ENCODE measurements around the gene SLC35F2. TPM values are rescaled to one million over a fixed set of nuclear protein-coding genes. Genes with fewer than 3 reads are reported as not detected.
"Not testable (repeated sequence)": the region's sequence is repeated elsewhere in the genome, so short reads cannot be mapped to it uniquely, and the experiment has no call there.

SLC35F2 gene
- total and polyA plus RNA-seq, 2 donors (not counting 1 experiment from before 2014, with no cell fraction given), result 2.8 to 7.4 TPM

DNA sequence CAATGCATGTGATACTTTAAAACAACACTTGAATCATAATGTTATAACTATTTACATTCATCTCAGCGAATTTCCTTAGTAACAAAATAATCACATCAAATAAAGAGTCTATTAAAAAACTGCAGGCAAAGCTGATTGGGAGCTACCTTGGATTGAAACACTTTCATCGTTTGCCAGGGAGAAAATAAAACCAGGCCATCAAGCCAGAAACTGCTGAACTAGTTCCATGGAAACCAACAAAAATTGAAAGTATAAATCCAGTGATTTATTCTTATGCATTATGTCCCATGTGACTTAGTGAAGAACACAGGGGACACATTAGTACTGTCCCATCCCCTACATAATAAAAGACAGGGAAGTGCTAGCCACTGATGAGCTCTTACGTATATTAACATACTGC, 21.7 kb downstream of the SLC35F2 start:
- Histone ChIP-seq H4K20me1 (ENCODE audit: control insufficient read depth, extremely low read depth, insufficient read depth, low read length) (no peaks in the 10 kb centered on the region), H3K27ac (ENCODE audit: insufficient read depth, low read length) (no peak overlapping the region), H3K9me3 (ENCODE audit: control insufficient read depth, insufficient read depth, low read depth, low read length) (no peaks in the 10 kb centered on the region), H3K79me2 (ENCODE audit: control insufficient read depth, insufficient read depth, low read length) (no peaks in the 10 kb centered on the region), H3K36me3 (ENCODE audit: control insufficient read depth, insufficient read depth, low read length) (no peaks in the 10 kb centered on the region), H3K4me2 (ENCODE audit: extremely low read depth, insufficient read depth, low read length) (no peak overlapping the region), H3K4me1 (ENCODE audit: control insufficient read depth, extremely low read depth, insufficient read depth, low read length) (peaks cover 5% of the 10 kb centered on the region), H3K9ac (ENCODE audit: insufficient read depth, low read length) (no peak overlapping the region), H2AFZ (ENCODE audit: low read length) (no peak overlapping the region), H3K4me3 (replicated peaks in 1 of 4; ENCODE audit: control extremely low read depth in 1 of 4, insufficient read depth in 1 of 4, low read depth in 3 of 4, low read length in 4 of 4) (no peak overlapping the region), H3K27me3 (ENCODE audit: control insufficient read depth, insufficient read depth, low read length) (no peaks in the 10 kb centered on the region)
- DNase-seq (ENCODE audit: low read depth in 2 of 2), result no peak
- TF ChIP-seq EZH2 (IDR thresholded peaks at IDR 0.05; ENCODE audit: low read length, missing control alignments) (no peak), CTCF (conservative IDR thresholded peaks at IDR 0.05 in 1 of 2, IDR thresholded peaks at IDR 0.05 in 1 of 2; ENCODE audit: low read depth in 1 of 2, low read length in 2 of 2) (no peak)

GRCh38 chr11:107834995-107835394, 23.6 kb downstream of the SLC35F2 start:
- no peak for TF ChIP-seq EZH2 (IDR thresholded peaks at IDR 0.05; ENCODE audit: low read length, missing control alignments)
- TF ChIP-seq CTCF (conservative IDR thresholded peaks at IDR 0.05 in 1 of 2, IDR thresholded peaks at IDR 0.05 in 1 of 2; ENCODE audit: low read depth in 1 of 2, low read length in 2 of 2), result no peak
- Histone ChIP-seq H3K27ac (ENCODE audit: insufficient read depth, low read length) (no peak overlapping the region), H3K27me3 (ENCODE audit: control insufficient read depth, insufficient read depth, low read length) (no peaks in the 10 kb centered on the region), H4K20me1 (ENCODE audit: control insufficient read depth, extremely low read depth, insufficient read depth, low read length) (no peaks in the 10 kb centered on the region), H3K4me3 (replicated peaks in 1 of 4; ENCODE audit: control extremely low read depth in 1 of 4, insufficient read depth in 1 of 4, low read depth in 3 of 4, low read length in 4 of 4) (no peak overlapping the region), H3K9ac (ENCODE audit: insufficient read depth, low read length) (no peak overlapping the region), H3K79me2 (ENCODE audit: control insufficient read depth, insufficient read depth, low read length) (no peaks in the 10 kb centered on the region), H3K4me2 (ENCODE audit: extremely low read depth, insufficient read depth, low read length) (no peak overlapping the region), H2AFZ (ENCODE audit: low read length) (no peak overlapping the region), H3K36me3 (ENCODE audit: control insufficient read depth, insufficient read depth, low read length) (no peaks in the 10 kb centered on the region), H3K9me3 (ENCODE audit: control insufficient read depth, insufficient read depth, low read depth, low read length) (no peaks in the 10 kb centered on the region), H3K4me1 (ENCODE audit: control insufficient read depth, extremely low read depth, insufficient read depth, low read length) (peaks cover 2% of the 10 kb centered on the region)
- DNase-seq (ENCODE audit: low read depth in 2 of 2), result no peak

- not testable (repeated sequence) for H3K79me2 ChIP-seq (ENCODE audit: control insufficient read depth, insufficient read depth, low read length); H3K27ac ChIP-seq (ENCODE audit: insufficient read depth, low read length); DNase-seq (ENCODE audit: low read depth in 2 of 2)
Measured at GRCh38 chr11:107833926-107834325, 24.7 kb downstream of the SLC35F2 start.

More at GRCh38 chr11:107833926-107834325, 24.7 kb downstream of the SLC35F2 start:
- H3K9ac ChIP-seq (ENCODE audit: insufficient read depth, low read length); H4K20me1 ChIP-seq (ENCODE audit: control insufficient read depth, extremely low read depth, insufficient read depth, low read length); H3K27me3 ChIP-seq (ENCODE audit: control insufficient read depth, insufficient read depth, low read length); H3K9me3 ChIP-seq (ENCODE audit: control insufficient read depth, insufficient read depth, low read depth, low read length); H3K4me2 ChIP-seq (ENCODE audit: extremely low read depth, insufficient read depth, low read length); H3K4me3 ChIP-seq (replicated peaks in 1 of 4; ENCODE audit: control extremely low read depth in 1 of 4, insufficient read depth in 1 of 4, low read depth in 3 of 4, low read length in 4 of 4); H2AFZ ChIP-seq (ENCODE audit: low read length); H3K4me1 ChIP-seq (ENCODE audit: control insufficient read depth, extremely low read depth, insufficient read depth, low read length); H3K36me3 ChIP-seq (ENCODE audit: control insufficient read depth, insufficient read depth, low read length): not testable (repeated sequence)

All from fibroblast of lung (primary cell).